Testis (tissue), 2 donors: ENCODE results near the gene VPS13C.

ENCODE experiments used
- POLR2A ChIP-seq: fragments of 450-650 bp; IDR thresholded peaks from one replicate; pipeline ENCODE4 v1.6.1; 2017; ENCODE audit warnings: antibody characterized with exemption, mild to moderate bottlenecking, moderate library complexity
- TF ChIP-seq, protein P1 (sequence below), 3 experiments: fragments of 450-650 bp in 2 of 3; fragments of 200-600 bp in 1 of 3; sonication (generic) in 1 of 3; IDR thresholded peaks; one replicate each; pipeline ENCODE4 v1.5.1; 2016 to 2019; ENCODE audit warnings: antibody characterized with exemption in 3 of 3, mild to moderate bottlenecking in 2 of 3, moderate library complexity in 1 of 3

GRCh38 chr15:61812476-61812875 lies 247.8 kb downstream of the VPS13C start:
- TF ChIP-seq, protein P1, sequence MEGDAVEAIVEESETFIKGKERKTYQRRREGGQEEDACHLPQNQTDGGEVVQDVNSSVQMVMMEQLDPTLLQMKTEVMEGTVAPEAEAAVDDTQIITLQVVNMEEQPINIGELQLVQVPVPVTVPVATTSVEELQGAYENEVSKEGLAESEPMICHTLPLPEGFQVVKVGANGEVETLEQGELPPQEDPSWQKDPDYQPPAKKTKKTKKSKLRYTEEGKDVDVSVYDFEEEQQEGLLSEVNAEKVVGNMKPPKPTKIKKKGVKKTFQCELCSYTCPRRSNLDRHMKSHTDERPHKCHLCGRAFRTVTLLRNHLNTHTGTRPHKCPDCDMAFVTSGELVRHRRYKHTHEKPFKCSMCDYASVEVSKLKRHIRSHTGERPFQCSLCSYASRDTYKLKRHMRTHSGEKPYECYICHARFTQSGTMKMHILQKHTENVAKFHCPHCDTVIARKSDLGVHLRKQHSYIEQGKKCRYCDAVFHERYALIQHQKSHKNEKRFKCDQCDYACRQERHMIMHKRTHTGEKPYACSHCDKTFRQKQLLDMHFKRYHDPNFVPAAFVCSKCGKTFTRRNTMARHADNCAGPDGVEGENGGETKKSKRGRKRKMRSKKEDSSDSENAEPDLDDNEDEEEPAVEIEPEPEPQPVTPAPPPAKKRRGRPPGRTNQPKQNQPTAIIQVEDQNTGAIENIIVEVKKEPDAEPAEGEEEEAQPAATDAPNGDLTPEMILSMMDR (IDR thresholded peaks at IDR 0.05) = no peak
- TF ChIP-seq POLR2A = no peak
